ENCODE measurements around the gene HOXB4. TPM values are rescaled to one million over a fixed set of nuclear protein-coding genes. Genes with fewer than 3 reads are reported as not detected.

The HOXB4 gene
- total and polyA plus RNA-seq, 10 of the 15 experiments (the other 5 are each of a cell fraction or from before 2014, with no cell fraction given), result 0.35 to 5.8 (median 3.0) TPM

DNA sequence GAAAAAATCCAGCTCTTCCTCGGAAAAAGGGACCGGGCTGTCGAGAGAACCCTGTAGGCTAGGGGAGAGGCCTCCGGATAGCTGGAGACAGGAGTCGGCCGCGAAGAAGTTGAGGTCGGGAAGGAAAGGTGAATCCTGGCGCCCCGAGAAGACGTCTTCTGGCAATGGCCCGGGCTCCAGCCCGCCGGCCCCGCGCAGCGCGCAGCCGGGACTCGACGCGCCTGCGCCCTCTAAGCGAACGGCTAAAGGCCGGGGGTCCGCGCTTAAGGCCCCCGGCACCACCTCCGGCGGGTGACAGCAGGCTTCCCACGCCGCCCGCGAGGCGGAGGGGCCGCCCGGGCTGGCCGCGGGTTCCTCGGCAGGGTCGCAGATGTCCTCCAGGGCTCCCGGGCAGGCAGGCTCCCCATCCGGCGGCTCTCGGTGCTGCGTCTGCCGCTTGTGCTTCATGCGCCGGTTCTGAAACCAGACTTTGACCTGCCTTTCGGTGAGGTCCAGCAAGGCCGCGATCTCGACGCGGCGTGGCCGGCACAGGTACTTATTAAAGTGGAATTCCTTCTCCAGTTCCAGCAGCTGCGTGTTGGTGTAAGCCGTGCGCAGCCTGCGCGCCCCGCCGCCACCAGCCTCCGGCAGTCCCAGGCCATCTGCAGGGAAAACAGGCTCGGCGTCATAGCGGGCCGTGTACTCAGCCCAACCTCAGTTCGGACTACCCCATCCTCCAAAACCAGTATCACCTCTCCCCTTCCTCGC, 34.9 kb downstream of the HOXB4 start:
- Histone ChIP-seq H3K27ac (ENCODE audit: control insufficient read depth, insufficient read depth) (peak overlapping the region; percentile 49), H3K27me3 (replicated peaks in 1 of 2; ENCODE audit: control insufficient read depth in 2 of 2, insufficient read depth in 2 of 2, low read length in 1 of 2) (peaks cover 0 to 4% of the 10 kb centered on the region in 2 experiments; a peak in 1 of 4 replicates), H3K9ac (ENCODE audit: control insufficient read depth, insufficient read depth, low read length) (peak overlapping the region; percentile 77), H4K20me1 (ENCODE audit: control insufficient read depth, insufficient read depth) (no peaks in the 10 kb centered on the region), H3K9me3 (replicated peaks; ENCODE audit: control insufficient read depth, insufficient read depth, low read length) (no peaks in the 10 kb centered on the region), H3K4me2 (ENCODE audit: control insufficient read depth, insufficient read depth) (peak overlapping the region; percentile 85), H2AFZ (ENCODE audit: control insufficient read depth, low read depth, low read length) (peak overlapping the region; percentile 82), H3K4me1 (ENCODE audit: control insufficient read depth, insufficient read depth, low read length) (peaks cover 7% of the 10 kb centered on the region), H3K79me2 (ENCODE audit: control insufficient read depth, insufficient read depth, low read length) (peaks cover 12% of the 10 kb centered on the region), H3K4me3 (peak overlapping the region; percentile 69), H3K36me3 (ENCODE audit: control insufficient read depth in 2 of 2, insufficient read depth in 2 of 2, low read length in 1 of 2) (no peaks in the 10 kb centered on the region)
- intact Hi-C loops (cut with micrococcal nuclease; ENCODE audit: unreplicated experiment) (loop anchor here (2.0 to 5.0 kb wide), 2 partner anchors 32 to 51 kb away; no protein-coding TSS in a partner anchor), in situ Hi-C loops (cut with MboI) (no loop called here)
- no TSS peak for BruUV-seq (replicated peaks)
- DNase-seq (ENCODE audit: low read depth, low spot score) (no peak), ATAC-seq (peak; percentile 81), FAIRE-seq (no peak)
- 2% methylated on average over 65 of the region's 72 CpGs for WGBS (ENCODE audit: insufficient coverage, insufficient replicate concordance, low lambda C conversion rate, missing lambda C conversion rate)
- POLR2A ChIA-PET, result interaction anchor here (0.8 to 2.0 kb wide), 4 partner anchors 30 to 67 kb away, joined by 3 to 9 read pairs (median 4); no protein-coding TSS in a partner anchor
- SMC1A ChIA-PET (ENCODE audit: uncharacterized antibody, unreplicated experiment), result interaction anchor here (0.9 to 2.1 kb wide), 5 partner anchors 10 to 208 kb away, joined by 3 to 9 read pairs (median 3); no protein-coding TSS in a partner anchor
- CTCF ChIA-PET, result interaction anchor here (0.6 to 1.0 kb wide), 2 partner anchors 73 to 89 kb away, joined by 3 to 4 read pairs; no protein-coding TSS in a partner anchor
- RAD21 ChIA-PET (ENCODE audit: unreplicated experiment), result interaction anchor here (0.5 to 2.3 kb wide), 4 partner anchors 30 to 45 kb away, joined by 3 to 5 read pairs (median 4); no protein-coding TSS in a partner anchor
- TF ChIP-seq, protein P1, sequence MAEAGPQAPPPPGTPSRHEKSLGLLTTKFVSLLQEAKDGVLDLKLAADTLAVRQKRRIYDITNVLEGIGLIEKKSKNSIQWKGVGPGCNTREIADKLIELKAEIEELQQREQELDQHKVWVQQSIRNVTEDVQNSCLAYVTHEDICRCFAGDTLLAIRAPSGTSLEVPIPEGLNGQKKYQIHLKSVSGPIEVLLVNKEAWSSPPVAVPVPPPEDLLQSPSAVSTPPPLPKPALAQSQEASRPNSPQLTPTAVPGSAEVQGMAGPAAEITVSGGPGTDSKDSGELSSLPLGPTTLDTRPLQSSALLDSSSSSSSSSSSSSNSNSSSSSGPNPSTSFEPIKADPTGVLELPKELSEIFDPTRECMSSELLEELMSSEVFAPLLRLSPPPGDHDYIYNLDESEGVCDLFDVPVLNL (IDR thresholded peaks at IDR 0.05; ENCODE audit: low read depth, low read length), result no peak
- TF ChIP-seq HSF1 (IDR thresholded peaks at IDR 0.05; ENCODE audit: low read depth, low read length) (no peak), SP1 (IDR thresholded peaks at IDR 0.05; ENCODE audit: low read depth, low read length) (no peak), RELA (IDR thresholded peaks at IDR 0.05; ENCODE audit: borderline replicate concordance, partially characterized antibody) (no peak), ASH2L (IDR thresholded peaks at IDR 0.05; ENCODE audit: borderline replicate concordance, low read depth) (no peak), TCF12 (IDR thresholded peaks at IDR 0.05; ENCODE audit: low read depth, low read length) (no peak), SMARCA5 (IDR thresholded peaks at IDR 0.05) (peak; percentile 69; the same call in 1 of the 2 replicates), MEF2B (IDR thresholded peaks at IDR 0.05; ENCODE audit: partially characterized antibody, poor library complexity, severe bottlenecking) (no peak), STAT1 (conservative IDR thresholded peaks at IDR 0.05) (no peak), POLR2AphosphoS2 (IDR thresholded peaks at IDR 0.05; ENCODE audit: low read depth, low read length) (0 out of 2 replicates have a peak, but pooled peaks have one; percentile 46), CREB1 (IDR thresholded peaks at IDR 0.05; ENCODE audit: low read depth) (no peak), PAX8 (IDR thresholded peaks at IDR 0.05) (no peak), MLLT1 (IDR thresholded peaks at IDR 0.05) (no peak), TCF3 (IDR thresholded peaks at IDR 0.05; ENCODE audit: borderline replicate concordance, insufficient read depth, low read depth, low read length) (no peak), NRF1 (conservative IDR thresholded peaks at IDR 0.05; ENCODE audit: low read depth, low read length) (0 out of 2 replicates have a peak, but pooled peaks have one; percentile 28), NR2F1 (conservative IDR thresholded peaks at IDR 0.05) (peak; percentile 66)
- TF ChIP-seq, protein P2, sequence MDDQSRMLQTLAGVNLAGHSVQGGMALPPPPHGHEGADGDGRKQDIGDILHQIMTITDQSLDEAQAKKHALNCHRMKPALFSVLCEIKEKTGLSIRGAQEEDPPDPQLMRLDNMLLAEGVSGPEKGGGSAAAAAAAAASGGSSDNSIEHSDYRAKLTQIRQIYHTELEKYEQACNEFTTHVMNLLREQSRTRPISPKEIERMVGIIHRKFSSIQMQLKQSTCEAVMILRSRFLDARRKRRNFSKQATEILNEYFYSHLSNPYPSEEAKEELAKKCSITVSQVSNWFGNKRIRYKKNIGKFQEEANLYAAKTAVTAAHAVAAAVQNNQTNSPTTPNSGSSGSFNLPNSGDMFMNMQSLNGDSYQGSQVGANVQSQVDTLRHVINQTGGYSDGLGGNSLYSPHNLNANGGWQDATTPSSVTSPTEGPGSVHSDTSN (IDR thresholded peaks at IDR 0.05; ENCODE audit: insufficient replicate concordance, low read depth, low read length), result no peak

Measured in GM12878 (cell line).